NCI-H187 treated with DMSO at 0.1 percent for 48 hours (cell line): Measurements from ENCODE around the gene FBN1.

Source experiments
- DNase-seq: peaks from one replicate; lab custom pipeline; 2025; lab: John Stamatoyannopoulos, UW

The FBN1 gene

DNA sequence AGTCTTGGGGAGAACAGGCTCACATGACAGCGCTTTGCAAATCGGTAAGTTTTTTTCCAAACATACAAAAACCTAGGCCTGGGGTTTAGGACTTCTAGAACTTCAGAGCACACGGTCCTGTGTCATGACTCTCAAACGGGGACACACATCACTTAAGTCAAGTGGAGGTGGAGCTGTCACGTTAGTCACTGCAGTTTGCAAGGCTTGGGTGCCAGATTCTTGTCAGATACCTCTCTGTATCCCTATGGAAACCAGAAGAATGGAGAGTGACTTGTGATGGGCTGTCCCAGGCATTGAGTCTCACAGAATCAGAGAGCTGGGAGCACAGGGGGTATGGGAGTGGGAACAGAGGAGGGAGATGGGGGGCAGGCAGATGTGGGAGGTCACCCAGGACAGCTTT, 249.5 kb downstream of the FBN1 start:
- DNase-seq, result no peak

DNA sequence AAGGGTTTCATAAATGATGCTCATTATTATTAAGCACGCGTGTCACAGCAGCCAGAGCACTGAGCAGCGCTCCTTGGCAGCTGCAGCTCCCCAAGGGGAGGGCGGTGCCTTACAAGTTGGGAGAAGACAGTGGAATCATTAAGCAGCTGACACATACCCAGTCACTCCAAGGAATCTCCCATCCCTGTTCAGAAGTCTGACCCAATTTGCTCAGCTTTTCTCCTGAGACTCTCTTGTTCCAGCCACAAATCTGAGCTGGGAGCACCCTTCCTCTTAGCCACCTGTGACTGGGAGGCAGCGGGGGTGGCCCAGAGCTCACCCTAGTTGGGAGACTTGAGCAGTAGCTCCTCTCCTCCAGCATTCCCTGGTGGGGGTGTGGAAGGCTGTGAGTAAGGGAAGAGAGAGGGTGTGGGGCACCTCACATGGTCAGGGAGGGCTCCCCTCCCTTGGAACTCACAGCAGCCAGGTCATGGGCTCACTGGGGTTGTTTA, 249.9 kb downstream of the FBN1 start:
- no peak for DNase-seq

DNA sequence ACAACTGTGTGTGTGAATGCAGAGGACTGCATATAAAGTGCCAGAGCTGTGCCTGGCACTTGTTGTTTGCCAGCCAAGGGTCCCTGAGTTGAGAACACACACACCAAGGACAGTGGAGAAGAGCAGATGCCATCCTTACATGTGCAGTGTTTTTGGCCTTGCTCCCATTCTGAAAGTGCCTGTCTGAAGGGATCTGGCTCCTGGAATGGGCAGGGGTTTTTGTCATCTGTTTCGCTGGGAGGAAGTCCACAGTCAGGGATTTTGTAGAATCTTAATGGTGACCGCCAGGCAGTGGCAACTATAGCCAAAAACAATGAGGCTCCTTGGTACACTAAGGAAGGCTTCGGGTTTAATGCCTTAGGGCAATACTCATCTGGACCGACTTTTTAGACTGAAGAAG, 250.5 kb downstream of the FBN1 start:
- no peak for DNase-seq

DNA sequence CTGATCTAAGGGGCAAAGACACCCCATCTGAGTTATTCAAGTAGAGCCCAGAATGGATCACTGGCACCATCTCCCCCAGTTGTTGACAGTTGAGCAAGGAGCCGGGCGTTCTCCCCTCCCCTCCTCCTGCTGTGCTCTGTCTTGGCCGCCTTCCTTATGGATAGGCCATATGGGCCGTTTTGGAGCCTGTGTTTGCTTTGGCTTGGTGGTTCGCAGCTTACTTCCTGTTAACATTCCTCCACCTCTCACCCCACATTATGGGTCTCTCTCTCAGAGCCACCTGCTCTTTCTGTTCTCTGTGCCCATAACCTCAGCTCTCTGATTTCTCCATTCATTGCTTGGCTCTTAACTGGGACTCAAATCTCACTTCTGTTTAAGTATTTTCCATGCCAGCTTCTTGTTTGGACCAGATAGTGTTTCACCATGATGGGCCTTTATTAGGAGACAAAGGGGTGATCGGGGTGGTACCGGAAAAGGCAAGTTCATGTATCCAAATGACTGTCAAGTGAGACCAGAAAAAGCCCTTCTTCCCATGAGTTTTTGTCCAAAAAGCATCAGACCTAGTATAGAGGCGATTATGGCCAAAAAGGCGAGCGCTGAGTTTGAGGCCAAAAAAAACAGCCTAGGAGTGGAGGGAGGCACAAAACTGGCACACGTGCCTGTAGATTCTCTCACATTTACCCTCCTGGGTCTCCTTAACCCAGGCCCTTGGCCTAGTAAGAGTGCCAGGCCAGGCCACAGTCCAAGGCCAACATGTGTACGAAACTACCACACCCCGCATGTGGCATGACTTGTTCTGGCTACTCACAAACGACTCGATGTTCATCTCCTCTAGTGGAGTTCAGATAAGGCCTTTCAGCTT, 251.6 kb downstream of the FBN1 start:
- no peak for DNase-seq

DNA sequence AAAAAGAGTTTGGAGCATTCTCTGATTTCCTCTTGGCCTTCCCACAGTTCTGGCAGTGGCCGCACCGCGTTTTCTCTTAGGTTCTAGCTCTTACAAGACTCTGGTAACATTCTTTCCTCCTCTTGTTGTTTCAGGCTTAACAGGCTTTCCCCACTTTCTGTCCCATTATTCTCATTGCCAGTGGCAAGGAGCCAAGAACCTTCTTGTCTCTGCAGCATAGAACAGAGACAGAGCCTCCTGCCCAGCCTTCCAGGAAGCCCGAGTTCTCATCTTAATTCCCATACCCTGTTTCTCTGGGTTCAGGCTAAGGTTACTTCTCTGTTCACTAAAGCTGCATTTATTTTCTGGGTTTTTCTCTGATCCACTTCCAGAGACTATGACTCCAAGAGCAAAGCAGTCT, 253.2 kb downstream of the FBN1 start:
- no peak for DNase-seq

DNA sequence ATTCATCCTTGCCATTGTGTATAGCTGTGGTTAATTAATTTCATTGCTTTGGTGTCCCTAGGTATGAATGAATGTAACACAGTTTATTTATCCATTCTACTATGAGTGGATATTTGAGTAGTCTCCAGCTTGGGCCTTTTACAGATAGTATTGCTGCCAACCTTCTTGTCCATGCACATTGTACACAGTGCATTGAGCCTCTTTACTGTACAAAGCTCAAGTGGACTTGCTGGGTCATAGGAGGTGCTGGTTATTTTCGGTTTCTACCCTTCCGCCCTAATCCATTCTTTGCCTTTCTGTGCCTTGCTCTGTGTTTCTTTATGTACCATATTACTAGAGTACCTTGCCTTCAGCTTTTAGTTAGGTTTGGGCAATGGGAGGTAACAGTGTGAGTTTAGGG, 253.6 kb downstream of the FBN1 start:
- no peak for DNase-seq

DNA sequence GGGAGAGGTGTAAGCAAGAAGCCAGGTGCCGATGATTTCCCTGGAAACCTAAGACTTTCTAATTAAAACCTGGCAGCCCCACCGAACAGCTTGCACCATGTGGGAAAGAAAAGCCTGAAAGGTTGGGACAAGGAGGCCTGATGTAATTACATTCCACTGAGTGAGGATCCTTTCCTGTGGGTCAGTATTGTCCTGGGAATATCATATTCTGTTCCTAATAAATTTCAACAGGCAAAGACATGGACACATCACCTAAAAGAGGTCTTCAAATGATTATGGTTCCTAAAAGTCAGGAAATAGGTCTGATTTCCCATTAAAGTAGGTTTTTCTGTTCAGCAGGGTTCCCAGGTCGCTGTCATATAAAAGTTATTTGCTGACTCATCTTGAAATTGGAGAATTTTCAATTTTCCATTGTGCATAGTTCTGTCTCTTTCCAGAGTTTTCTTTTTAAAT, 255.8 kb downstream of the FBN1 start:
- no peak for DNase-seq

DNA sequence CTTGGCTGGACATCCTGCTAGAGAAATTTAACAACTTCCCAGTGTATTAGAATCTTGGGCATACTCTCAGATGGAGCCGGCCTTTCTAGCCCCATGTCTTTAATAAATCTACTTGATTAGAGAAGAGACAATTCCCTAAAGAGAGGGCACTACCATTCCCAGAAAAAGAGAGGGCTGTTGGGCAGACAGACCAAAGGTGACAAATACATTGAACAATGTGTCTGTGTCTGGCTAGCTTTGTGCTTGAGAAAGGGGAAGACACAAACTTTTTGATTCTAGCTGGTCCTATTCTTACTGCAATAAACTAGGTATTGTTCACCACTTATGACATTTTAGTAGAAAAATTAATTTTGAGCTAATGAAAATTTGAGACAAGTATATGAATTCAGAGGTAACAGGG, 256.6 kb downstream of the FBN1 start:
- no peak for DNase-seq

DNA sequence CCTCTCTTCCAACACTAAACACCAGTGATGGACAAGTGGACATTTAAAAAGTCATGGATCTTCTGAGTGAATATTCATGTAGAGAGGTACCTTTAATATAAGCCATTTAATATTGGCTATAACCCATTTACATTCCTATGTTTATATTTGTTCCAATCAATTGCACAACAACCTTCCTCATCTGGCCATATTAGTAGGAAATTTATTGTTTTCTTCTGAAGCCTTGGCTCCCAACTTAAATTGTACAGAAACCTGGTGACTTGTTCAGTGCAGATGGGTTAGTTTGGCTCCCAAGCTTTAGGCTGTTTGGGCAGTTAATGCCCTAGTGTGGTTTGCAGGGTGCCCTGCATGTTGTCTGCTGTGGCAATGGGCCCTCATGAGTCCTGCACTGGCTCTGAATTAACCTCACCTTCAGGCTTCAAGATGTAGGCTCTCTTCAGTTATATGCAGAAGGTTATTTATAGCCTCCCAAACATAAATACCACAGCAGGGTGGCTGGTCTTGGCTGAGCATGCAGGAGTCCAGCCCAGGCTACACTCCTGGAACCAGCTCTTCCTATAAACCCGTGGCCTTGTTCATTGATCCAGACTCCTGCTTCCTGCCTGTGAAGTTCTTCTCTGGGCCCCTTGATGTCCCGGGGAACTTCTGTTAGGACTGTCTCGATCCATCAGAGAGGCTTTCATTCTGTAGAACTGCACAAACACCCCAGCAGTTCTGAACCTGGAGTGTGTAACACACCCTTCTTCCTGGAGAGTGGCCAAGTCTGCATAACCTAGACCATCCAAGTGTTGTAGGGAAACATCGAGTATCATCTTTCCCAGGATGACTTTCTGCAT, 257.3 kb downstream of the FBN1 start:
- no peak for DNase-seq

DNA sequence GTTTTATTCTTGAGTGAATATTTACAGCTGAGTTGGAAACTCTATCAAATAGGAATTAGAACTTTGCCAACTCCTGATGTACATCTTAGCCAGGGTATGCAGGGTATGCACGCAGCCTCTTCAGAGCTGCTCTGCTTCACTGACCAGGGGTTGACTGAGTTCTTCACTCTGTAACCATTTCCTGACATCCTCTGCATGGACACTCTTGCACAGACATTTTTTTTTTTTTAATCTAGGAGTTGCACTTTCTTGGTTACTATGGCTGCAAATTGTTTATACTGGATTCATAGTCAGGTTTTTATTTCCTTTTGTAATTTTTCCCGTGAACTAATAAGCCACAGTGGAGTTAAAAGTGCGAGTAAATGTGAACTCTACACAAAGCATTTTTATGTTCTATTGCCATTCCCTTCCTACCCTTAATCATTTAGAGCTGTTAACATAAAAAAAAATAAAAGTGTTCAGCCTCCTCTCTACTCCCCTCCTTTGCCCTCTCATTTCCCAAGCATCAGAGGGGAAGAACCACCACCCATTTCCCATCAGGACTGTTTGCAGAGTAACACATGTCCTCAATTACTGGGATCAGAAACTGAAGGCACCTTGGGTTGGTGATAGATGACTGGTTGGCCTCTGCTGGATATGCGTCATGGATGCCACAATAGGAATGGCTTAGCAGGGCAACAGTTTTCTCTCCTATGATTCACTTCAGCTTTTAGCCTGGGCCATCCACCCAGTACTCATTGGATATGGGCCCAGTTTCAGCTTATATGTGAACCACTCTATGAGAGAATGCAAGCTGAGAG, 260.3 kb downstream of the FBN1 start:
- DNase-seq, result no peak

DNA sequence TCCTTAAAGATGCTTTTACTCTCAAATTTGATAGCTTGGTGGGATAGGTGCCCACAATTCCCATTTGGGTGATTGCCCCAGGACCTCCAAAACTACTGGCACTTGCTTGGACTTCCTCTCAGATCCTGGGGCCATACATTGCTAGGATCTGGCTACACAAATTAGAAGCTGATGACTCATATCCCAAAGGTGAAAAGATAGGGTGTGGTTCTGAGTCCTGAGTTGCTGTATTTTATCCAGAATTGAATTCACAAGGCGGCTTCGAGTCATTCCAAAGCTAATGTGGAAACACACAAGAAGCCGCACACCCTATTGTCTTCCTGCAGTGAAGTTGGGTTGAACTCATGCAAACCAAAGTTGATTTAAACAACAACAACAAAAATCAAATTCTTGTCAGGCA, 260.9 kb downstream of the FBN1 start:
- no peak for DNase-seq

DNA sequence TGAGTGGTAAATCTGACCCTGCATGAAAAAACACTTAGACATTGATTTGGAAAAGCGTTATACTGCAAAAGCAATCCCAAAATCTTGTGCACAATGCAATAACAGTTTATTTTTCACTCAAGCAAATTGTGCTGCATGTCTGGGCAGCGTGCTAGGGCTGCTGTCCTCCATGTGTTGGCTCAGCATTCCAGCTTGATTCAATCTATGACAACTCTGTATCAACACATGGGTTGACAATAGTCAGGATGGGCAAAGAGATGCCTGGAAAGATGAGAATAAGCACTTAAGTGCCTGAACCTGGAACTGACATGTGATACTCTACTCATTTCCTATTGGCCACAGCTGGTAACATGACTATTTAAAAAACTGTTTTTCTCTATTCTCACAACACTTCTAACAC, 262.5 kb downstream of the FBN1 start:
- no peak for DNase-seq

DNA sequence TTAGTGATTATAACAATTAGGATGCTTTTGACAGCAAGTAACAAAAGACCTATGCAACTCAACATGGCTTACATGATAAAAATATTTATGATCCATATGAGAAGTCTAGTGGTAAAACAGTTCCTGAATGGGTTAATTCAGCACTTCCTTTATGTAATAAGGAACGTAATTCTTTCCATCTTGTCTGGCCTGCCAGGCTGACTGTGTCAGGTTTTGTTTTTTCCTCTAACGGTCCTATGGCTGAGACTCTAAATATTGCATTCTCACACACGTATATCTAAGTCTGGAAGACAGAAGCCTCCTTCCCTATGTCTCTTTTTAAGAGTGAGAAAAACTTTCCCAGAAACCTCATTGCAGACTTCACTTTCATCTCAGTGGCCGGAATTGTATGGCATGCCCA, 263.6 kb downstream of the FBN1 start:
- no peak for DNase-seq

DNA sequence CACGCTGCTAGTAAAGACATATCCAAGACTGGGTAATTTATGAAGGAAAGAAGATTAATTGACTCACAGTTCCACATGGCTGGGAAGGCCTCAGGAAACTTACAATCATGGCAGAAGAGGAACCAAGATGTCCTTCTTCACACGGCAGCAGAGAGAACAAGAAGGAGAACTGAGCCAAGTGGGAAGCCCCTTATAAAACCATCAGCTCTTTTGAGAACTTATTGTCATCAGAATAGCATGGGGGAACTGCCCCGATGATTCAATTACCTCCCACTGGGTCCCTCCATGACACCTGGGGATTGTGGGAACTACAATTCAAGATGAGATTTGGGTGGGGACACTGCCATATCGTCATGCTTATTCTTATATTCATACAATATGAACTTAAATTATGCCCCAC, 265.3 kb downstream of the FBN1 start:
- DNase-seq, result no peak

DNA sequence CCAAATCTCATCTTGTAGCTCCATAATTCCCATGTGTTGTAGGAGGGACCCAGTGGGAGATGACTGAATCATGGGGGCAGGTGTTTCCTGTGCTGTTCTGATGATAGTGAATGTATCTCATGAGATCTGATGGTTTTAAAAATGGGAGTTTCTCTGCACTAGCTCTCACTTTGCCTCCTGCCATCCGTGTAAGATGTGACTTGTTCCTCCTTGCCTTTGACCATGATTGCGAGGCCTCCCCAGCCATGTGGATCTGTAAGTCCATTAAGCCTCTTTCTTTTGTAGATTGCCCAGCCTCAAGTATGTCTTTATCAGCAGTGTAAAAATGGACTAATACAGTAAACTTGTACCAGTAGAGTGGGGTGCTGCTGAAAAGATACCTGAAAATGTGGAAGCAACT, 269.7 kb downstream of the FBN1 start:
- DNase-seq, result no peak

DNA sequence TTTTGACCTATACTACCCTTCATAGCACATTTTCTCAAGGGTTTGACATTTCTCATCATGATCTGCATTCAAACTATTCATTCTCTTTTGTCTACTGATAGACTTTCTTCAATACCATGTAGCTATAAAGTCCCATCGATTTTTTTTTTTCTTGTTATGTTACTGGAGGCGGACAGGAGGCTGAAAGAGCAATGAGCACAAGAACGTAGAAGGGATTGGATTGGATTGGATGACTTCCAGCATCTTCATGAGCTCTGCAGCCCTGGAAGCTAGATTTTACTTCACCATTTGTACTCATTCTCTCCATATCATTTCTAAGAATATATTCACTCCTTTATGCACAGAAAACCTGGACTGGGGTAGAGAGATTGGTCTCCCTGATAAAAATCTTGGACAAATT, 271.0 kb downstream of the FBN1 start:
- no peak for DNase-seq

DNA sequence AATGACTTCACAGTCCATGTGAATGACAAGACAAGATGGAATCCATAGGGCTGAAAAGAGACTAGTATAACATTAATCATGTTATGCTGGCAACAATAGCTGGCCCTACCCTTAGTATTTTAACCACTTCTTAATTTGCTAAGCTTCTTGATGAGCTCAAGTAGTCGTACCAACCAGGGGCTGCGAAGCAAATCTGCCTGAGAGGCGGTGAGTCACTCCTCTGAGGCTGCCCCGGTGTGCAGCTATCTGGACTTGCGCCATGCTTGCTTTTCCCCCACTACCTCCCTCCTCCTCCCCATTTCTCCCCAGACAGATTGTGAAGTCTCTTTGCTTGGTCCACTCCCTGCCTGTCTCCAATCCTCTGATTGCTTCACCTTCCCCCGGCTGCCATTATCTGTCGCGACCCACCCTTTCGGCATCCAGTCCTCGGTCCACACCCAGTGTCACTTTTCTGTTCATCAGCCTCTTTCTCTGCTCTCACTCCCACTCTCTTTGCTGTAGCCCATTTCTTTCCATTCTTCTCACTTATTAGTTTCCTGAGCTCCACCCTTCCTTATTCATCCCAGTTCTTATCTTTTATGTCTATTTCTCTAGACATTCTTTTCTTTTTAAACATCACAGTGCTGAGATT, 271.6 kb downstream of the FBN1 start:
- DNase-seq, result no peak

DNA sequence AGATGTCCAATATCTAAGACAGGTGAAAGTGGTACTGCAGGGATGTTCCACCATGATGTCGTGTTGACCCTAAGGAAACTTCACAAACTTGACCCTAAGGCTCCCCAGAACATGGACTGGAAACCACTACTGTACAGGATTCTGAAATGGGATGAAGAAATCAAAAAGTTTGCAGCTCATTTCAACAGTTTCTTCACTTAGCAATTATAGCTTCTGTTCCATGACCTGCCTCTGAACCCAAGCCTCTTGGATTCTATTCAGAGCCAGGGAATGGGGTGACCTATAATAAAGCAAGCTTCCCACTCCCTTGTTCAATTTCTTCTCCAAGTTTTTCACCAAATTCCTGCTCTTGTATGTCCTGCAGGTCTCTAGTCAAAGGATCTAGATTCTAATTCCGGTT, 273.5 kb downstream of the FBN1 start:
- DNase-seq, result no peak

DNA sequence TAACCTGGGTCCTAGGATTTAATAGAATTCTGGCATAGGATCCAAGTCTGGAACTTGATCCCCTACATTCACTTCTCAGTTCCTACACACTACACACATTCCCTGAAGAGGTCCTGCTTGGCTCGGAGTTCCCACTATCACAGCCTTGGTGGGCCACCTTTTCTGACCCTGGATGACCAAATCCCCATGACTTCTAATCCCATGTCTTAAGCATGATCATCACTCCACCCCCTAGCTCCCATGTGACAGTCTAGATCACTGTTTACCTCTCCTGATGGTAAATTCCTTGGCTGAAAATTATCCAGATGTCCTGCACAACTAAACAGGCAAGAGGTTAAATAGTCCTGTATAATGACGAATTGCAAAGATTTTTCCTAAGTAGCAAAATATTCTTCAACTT, 274.0 kb downstream of the FBN1 start:
- DNase-seq, result no peak

DNA sequence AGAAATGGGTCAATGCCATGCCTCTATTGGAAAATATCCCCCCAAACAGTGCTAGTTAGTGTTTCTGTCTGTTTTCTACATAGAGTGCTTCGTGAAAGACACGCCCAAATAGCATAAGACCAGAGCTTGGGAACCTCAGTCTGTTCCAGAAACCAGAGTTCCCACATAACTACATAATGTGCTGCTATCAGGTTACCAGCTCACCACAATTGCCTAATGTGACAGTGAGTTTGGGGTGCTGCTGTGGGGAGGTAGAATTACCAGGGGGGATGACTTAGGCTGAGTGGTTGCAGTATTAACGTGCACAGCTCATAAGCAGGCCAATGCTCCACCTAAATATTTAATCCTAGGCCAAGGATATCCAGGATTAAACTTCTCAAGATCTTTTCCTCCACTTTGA, 275.0 kb downstream of the FBN1 start:
- no peak for DNase-seq

DNA sequence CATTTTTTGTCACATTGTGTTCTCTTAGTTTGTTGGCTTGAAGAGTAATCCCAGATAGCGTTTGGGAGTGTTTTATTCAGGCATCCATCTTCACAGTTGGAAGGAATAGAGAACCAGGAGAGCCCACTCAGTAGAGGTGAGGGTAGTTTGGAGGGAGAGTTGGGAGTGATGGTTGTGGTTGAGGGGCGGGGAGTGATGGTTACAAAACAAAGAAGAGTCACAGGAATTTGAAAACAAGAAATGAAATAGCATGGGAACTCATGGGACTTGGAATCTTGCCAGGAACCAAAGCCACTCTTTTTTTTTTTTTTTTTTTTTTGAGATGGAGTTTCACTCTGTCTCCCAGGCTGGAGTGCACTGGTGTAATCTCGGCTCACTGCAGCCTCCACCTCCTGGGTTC, 278.0 kb downstream of the FBN1 start:
- no peak for DNase-seq
